Measurements from ENCODE around the gene BRPF1.

- no peak for TF ChIP-seq CTCF (conservative IDR thresholded peaks at IDR 0.05; ENCODE audit: low read length)
- TF ChIP-seq EZH2phosphoT487 (IDR thresholded peaks at IDR 0.05; ENCODE audit: borderline replicate concordance), result no peak
Measured at GRCh38 chr3:9785602-9786001, 54.1 kb downstream of the BRPF1 start.

All from Loucy (cell line).